Middle frontal gyrus (tissue), 1 donor: ENCODE results near the gene LRRC2.

ENCODE experiments used
- DNase-seq: peaks from one replicate; pipeline ENCODE4 v3.0.0-alpha.2; 2015; ENCODE audit warnings: low spot score; ENCODE audit errors: extremely low spot score

The LRRC2 gene

DNA sequence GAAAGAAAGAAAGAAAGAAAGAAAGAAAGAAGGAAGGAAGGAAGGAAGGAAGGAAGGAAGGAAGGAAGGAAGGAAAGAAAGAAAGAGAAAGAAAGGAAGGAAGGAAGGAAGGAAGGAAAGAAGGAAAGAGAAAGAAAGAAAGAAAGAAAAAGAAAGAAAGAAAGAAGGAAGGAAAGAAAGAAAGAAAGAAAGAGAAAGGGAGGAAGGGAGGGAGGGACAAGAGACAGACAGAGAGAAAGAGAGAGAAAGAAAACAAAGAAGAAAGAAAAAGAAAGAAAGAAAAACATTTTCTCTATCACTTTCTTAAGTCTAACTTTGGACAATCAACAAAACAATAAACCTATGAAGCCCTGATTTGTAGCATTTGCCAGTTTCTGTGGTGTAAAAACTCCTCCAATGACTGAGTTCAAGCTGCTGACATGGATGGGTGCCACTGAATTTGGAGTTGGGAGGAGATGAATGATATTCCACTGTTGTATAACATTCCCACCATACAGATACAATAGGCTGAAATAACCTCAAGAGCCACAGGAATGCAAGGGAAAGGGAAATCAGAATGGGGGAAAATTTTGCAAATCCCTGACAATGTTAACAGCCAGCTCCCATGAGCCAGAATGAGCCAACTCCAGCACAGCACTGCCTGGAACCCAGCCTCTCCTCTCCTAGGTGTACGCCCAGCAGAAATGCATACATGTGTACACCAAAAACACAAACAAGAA lies 83.3 kb downstream of the LRRC2 start:
- DNase-seq: no peak

DNA sequence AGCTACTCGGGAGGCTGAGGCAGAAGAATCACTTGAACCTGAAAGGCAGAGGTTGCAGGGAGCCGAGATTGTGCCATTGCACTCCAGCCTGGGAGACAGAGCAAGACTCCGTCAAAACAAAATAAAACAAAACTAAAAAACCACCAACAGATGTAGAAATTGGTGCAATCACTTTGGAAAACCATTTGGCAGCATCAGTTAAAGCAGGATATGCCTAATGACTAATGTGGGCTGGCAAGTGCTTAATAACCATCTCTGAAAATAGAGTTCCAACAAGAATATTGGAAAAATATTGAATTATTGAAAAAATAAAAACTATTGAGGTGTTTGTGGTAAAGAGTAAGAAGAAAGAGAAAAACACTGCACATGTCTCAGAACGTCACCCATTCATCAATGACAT lies 84.5 kb downstream of the LRRC2 start:
- DNase-seq: no peak

DNA sequence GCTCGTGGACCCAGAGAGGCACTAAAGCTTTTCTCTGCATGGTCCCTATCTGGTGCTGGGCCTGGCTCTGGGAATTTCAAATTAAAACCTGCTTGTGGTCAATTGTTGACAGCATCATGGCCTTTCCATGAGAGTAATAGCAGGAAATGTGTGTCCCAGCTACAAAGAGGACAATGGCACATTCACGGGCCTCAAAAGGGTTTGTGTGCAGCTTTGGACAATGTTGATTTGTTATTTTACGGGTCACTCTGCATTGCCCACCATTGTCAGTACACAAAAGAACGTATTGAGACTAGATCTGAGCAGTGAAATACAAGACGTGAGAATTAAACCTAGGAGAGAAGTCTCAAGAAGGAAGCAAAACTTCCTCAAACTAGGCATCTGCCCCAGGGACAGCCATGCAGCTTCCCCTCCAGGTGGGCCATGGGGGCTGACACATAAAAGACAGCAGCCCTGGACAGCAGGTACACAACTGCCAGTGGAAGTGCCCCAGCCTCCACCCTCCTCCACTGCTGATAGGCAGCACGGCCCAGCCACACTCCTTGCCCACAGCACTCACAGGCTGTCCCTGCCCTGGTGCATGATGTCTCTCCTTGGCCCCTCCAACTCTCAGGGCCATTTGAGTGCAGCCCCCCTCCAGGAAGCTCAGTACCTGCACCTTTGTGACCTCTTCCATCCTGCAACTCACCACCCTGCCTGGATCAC lies 85.5 kb downstream of the LRRC2 start:
- no peak for DNase-seq

DNA sequence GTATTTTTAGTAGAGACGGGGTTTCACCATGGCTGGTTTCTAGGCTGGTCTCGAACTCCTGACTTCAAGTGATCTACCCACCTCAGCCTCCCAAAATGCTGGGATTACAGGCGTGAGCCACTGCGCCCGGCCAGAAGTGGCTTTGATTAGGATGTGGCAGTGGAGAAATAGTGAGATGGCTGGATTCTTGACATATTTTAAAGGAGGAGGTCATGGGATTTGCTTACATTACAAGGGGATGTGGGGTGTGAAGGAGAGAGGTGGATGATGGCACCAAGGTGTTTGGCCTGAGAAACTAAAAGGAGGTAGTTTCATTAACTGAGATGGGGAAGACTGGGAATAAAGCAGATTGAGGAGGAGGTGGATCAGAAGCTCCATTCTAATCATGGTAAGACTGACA lies 86.4 kb downstream of the LRRC2 start:
- DNase-seq: no peak

DNA sequence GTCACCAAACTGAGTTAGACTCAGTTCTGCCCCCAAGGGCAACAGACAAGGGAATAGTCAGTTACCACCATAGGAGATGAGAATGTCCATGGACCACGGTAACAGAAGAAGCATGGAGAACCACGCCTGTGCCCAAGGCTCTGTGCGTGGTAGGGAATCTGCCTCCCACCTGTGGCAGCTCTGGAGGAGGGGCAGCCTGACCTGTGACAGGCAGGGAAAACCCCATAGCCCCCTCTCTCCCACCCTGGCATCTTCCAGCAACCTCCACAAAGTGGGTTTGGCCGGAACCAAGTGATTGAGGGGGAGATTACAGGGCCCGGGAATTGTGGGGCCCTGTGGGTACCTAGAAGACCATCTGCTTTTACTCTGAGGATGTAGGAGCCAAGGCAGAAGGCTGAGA lies 87.1 kb downstream of the LRRC2 start:
- DNase-seq: no peak

DNA sequence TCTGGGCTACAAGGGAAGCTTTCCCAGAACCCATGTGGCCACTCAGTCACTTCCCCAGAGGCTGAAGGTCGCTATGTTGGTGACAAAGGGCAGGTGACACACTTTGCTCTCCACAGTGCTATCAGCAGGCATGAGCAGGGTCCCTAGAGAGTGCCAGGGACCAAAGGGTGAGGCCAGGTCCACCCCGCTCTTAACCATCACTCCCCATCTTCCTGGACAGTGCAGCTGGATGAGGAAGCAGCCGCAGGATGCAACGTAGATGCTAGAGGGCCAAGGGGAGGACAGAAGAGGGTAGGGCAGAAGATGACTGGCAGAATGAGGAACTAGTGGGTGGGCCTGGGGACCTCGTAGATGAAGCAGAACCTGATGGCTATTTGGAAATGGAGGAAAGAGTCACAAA lies 87.8 kb downstream of the LRRC2 start:
- DNase-seq: no peak

DNA sequence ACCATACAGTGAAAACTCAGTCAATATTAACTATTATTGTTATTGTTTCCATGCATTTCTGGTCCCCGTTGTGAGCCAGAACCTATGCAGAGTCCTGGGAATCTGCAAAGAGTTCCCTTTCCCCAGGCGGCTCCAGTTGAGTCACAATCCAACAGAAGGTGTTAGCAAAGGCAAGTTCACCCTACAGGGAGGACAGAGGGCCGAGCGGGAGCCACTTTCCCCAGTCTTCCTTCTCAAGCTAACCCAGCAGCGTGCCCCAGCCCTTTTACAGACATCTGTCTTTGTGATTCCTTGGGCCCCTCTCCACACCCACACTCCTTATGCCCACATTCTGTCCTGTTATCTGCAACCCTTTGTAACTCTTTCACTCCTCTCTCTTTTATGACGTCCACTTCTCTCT lies 88.3 kb downstream of the LRRC2 start:
- DNase-seq: no peak

DNA sequence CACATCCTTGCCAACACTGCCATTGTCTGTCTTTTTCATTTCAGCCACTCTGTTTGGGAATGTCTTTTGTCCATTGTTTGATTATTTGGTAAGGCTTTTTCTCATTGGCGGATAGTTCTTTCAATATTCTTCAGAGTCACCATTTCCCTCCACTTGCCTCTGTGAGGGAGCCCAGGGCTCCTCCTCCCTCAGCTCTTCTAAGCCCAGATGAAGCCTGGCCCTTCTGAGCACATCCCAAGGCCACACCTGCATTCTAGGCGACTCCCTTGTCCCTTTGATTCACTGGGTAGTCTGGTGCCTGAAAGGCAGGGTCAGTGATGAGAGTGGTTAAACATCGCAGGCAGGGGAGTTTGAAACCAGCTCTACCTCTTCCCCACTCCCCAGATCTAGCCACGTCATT lies 89.0 kb downstream of the LRRC2 start:
- DNase-seq: no peak

DNA sequence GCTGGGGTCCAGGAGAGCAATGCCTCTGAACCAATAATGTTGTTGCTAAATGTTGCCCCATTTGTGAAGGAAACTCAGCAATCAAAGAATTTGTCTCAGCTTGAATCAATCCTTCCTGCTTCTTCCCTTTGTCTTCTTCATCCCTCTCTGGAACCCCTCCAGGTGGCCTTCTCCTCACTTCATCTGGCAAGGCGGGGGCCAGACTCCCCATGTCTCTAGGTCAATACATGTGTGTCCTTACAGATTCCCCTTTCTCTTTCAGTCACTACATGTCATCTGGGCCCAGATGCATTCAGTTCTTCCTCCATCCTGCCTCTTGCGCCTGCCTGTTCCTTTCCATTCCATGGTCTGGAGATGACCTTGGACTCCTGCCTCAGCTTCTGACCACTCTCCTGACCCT lies 93.4 kb downstream of the LRRC2 start:
- no peak for DNase-seq

DNA sequence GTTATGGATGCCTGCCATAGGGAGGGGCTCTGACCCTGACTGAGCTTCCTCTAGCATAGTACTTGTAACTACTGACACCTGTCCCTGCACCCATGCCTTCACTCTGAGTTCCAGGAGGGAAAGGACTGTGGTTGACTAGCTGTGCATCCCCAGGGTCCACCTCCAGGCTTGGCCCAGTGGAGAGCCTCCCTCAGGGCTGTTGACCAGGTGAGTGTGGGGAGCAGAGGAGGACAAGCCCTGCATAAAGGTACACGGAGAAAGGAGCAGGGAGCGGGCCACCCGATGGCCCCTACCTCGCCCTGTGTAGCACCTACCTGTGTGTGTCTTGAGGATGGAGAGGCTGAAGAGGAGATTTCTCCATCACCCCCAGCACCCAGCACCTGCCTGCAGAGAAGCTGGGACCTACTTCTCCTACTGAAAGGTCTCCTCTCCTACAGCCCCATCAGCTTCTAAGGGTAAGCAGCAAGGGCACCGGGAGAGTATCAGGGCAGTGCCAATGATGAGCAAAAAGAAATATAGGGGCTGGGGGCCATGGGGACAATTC lies 94.7 kb downstream of the LRRC2 start:
- DNase-seq: no peak

DNA sequence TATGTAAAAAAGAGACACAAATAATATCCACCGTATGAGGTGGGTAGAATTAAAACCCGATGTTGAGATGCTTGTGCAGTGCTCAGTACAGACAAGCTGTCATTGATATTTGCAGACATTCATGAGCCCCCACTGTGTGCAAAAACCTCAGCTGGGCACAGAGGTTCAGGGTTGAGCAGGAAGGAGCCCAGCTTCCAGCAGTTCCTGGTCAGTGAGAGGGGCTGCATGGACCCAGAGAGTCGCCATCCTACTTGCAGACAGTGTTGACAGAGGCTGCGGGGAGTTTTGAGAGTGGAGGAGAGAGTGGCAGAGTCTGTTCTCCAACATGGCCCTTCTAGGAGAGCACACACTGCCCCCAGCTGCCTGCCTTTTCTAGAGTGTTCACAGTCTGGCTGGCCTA lies 95.3 kb downstream of the LRRC2 start:
- no peak for DNase-seq

DNA sequence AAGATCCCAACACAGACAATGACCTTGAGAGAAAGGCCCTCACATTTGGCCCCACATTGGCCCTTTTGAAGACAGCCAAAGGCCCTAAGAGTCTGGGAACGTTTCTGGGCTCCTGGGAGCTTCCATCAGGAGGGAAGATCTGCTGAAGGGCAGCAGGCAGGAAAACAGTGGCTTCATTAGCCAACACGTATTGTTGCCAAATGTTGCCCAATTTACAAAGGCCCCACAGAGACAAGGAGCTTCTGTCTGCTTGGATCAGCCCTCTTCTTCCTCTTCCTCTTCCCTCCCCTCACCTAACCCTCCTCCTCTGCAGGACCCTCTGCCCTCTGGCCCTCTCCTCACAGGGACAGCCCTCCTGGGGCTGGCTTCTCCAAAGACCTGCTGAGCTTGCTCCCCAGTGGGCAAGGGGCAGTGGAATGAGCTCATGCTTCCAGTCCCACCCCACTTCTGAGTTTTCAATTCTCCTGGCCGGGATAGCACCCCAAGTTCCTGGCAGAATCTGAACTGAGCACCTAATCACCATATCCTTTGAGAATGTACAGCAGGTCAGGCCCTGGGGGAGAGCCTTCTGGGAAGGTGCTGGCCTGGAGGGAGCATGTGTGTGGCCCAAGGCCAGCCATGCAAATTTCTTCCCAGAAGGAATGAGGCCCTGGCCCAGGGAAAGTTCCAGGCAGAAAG lies 96.3 kb downstream of the LRRC2 start:
- no peak for DNase-seq

DNA sequence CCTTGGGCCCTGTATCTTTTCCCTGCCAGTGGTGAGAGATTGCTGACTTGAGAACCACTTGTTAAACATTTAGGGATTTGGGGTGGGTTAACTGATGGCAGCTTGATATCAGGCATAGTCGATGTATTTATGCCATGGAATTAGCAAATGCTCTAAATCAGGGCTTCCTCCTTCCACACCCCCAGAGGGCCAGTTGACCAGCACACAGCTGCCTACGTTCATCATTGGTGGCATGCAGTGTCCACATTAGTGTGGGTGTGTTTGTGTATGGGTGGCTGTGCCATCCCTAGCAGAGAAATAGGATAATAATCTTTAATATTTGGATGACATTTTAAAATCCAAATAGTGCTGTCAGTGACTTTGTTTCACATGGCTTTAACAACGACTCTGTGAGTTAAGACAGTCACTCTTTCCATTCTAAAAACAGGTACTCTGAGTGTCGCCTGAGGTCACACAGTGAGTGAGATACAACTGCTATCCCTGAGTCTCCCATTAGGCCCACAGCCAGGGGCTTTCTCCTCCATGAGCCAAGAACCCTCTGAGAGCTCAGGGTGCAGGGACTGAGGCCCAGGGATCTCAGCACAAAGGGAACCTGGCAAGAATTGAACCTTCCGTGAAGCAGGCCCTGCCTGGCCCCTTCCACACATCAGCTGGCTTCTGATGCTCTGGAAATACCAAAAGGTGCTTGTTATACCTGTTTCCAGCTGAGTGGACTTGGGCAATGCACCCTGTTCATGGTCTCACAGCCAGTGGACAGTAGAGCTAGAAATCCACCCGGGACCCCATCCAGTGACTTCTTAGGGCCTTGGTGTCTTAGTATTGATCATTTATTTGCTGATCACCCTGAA lies 97.1 kb downstream of the LRRC2 start:
- no peak for DNase-seq

DNA sequence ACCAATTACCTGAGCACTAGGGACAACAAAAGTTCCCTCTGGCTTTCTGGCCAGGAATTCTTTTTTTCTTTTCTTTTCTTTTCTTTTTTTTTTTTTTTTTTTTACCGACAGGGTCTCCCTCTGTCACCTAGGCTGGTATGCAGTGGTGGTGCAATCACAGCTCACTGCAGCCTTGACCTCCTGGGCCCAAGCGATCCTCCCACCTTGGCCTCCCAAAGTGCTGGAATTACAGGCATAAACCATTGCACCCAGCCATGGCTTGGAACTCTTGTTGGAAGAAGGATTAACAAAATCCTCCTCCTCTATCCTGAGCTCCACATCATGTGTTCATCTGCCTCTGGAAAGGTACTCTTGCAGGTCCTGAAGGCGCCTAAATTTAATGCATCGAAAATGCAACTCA lies 98.5 kb downstream of the LRRC2 start:
- DNase-seq: no peak

DNA sequence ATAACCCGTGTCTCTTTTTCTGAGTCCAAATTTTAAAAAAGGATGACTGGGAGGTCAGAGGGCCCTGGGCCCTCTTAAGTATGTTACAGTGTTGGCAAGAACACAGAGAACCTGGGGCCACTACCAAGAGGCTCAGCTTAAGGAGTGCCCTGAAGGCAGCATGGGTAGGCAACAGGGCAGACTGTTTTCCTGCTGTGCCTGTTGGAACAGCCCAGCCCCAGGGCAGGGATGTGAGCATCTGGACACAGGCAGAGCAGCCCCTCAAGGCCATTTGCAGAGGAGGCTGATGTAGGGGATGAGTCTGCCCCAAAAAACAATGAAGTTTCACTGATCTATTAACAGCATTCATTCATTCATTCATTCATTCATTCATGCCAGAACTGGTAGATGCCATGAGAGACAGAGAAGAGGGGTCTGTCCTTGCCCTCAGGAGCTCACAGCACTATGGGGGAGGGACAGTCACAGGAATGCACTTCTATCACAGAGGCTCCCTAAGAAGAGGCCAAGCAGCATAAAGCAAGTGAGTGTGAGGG lies 99.2 kb downstream of the LRRC2 start:
- no peak for DNase-seq

DNA sequence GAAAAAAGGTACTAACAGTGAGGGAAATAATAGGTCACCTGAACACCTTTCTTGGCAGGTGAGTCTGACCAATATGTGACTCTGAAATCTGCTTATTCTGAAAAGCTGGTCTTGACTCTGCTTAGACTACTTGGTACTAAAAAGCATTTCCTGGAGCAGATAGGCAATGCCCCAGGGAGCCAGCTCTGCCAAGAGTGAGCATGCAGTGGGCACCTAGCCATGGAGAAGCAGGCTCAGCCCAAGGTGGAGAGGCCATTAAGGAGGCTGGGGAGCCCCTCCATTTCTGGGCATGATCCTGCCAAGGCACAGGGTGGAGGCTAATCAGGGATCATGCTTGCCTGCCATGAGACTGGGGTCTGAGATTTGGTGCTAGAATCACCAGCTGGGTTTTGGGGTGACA lies 99.8 kb downstream of the LRRC2 start:
- DNase-seq: no peak
